GM18502 (cell line): Measurements from ENCODE around the gene DOCK7.
"Not testable (repeated sequence)": the region's sequence is repeated elsewhere in the genome, so short reads cannot be mapped to it uniquely, and the experiment has no call there.

Experiments
- ATAC-seq: cut with Tn5 transposase; IDR thresholded peaks from one replicate; pipeline ENCODE4 v1.9.1; 2021; ENCODE audit warnings: mild to moderate bottlenecking; ENCODE audit not compliant: unreplicated experiment, poor library complexity

Gene DOCK7

DNA sequence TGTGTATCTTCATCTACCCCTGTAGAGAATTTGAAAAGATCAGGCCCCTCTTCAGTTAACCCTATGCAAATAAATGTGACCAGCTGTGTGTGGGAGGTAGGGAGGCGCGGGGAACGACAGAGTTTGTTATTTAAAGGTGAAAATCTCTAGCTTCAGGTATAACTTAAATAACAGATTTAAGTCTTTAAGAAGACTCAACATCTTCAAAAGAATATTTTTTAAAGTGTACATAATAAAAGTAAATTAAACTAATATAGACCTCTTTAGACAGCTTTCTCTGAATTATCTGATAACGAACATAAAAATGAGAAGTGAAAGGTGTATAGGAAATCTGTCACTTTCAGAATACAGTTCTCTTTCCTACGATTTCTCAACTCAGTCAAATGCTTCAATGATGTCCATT lies 74.9 kb downstream of the DOCK7 start:
- peak; percentile 98 for ATAC-seq

DNA sequence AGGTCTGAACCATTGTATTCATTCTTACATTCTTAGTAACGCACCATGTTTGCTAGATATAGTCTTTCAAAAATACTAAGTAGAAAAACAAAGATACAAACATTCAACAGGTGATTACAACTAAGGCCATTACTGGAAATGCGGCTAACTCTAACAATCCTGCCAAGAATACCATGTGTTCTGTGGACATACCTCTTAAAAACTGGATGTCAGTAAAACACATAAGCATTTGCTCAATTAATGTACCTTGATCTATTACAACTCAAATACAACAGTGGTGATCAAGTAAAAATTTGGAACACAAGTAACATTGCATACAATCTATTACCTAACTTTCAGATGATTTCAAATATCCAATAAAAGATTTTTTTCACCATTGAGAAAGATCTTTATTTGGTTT lies 75.4 kb downstream of the DOCK7 start:
- ATAC-seq, result no peak

DNA sequence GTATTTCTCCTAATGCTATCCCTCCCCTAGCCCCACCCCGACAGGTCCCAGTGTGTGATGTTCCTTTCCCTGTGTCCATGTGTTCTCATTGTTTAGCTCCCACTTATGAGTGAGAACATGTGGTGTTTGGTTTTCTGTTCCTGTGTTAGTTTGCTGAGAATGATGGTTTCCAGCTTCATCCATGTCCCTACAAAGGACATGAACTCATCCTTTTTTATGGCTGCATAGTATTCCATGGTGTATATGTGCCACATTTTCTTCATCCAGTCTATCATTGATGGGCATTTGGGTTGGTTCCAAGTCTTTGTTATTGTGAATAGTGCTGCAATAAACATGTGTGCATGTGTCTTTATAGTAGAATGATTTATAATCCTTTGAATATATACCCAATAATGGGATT lies 77.6 kb downstream of the DOCK7 start:
- not testable (repeated sequence) for ATAC-seq

DNA sequence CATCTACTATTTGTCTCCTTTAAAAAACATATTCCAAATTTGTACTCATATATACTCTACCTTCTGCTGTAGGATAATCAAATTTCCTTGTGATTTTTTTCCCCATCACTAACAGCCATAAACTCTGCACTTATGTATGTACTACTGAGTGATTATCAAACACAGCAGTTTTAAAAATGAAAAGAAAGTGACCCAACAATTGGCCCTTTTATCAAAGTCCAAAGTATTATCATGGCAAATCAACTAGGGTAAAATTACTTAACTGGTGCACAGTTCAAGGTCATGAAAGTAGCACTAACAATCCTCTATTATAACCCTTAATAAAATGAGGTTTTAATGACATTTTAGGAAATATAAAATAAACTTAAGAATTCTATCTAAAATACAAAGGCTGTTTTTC lies 79.3 kb downstream of the DOCK7 start:
- ATAC-seq, result no peak

- no peak for ATAC-seq
Measured at GRCh38 chr1:62601457-62601856, 86.7 kb downstream of the DOCK7 start.

DNA sequence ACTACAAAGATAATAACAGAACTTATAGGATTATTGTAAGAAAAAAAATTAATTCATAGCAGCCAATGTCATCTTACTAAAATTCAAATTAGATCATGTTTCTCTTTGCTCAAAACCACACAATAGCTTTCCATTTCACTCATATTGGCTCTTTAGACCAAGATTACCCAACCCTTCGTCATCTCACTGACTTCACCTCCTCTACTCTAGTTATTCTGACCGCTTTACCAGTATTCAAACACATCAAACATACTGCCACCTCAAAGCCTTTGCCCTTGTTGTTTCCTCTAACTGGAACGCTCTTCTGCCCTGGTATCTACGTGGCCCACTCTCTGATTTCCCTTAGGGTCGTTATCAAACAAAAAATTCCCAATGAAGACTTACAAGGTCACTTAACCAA lies 89.1 kb downstream of the DOCK7 start:
- ATAC-seq, result no peak

GRCh38 chr1:62597281-62597680 lies 90.9 kb downstream of the DOCK7 start, which contains the start of gene ANGPTL3:
Gene ANGPTL3 (plus strand): TSS chr1:62597520. CDS start chr1:62597567, 47 bp downstream.
- no peak for ATAC-seq

DNA sequence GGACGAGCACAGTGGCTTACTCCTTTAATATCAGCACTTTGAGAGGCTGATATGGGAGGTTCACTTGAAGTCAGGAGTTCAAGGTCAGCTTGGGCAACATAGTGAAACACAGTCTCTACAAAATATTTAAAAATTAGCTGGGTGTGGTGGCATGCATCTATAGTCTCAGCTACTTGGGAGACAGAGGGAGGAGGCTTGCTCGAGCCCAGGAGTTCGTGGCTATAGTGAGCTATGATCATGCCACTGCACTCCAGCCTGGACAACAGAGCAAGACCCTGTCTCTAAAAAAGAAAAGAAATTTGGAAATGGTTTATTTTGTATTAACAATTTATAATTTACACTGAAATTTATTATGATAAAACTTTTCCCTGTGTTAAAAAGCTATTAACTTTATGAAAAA lies 92.5 kb downstream of the DOCK7 start:
- ATAC-seq, result no peak

- no peak for ATAC-seq
Measured at GRCh38 chr1:62593825-62594394, 94.3 kb downstream of the DOCK7 start.

DNA sequence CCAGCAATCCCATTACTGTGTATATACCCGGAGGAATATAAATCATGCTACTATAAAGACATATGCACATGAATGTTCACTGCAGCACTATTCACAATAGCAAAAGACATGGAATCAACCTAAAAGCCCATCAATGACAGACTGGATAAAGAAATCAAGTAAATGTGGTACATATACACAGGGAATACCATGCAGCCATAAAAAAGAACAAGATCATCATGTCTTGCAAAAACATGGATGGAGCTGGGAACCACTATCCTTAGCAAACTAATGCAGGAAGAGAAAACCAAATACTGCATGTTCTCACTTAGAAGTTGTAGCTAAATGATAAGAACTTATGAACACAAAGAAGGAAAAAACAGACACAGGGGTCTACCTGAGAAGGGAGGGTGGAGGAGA lies 97.2 kb downstream of the DOCK7 start:
- ATAC-seq, result no peak

DNA sequence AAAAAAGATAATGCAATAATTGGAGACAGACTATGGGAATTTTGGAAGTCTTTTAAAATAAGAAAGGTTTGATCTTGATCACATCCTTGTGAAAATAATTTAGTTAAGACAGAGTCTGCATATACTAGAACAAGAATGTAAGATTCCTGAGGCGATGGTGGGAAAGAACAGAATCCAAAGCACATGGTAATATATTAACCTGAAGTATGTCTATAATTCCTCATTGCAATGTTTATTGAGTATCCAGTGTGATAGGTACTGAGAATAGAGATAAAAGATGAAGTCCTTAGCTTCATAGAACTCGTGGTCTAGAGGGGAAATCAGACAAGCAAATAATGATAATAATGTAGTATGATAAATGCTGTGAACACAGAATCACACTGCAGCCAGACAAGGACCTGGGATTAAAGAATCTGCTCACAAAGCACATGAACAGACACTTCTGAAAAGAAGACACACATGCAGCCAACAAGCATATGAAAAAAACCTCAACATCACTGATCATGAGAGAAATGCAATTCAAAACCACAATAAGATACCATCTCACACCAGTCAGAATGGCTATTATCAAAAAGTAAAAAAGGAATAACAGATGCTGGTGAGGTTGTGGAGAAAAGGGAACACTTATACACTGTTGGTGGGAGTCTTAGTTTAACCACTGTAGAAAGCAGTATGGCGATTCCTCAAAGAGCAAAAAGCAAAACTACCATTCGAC lies 97.8 kb downstream of the DOCK7 start:
- no peak for ATAC-seq

GRCh38 chr1:62589321-62589720 lies 98.9 kb downstream of the DOCK7 start:
- ATAC-seq, result no peak

DNA sequence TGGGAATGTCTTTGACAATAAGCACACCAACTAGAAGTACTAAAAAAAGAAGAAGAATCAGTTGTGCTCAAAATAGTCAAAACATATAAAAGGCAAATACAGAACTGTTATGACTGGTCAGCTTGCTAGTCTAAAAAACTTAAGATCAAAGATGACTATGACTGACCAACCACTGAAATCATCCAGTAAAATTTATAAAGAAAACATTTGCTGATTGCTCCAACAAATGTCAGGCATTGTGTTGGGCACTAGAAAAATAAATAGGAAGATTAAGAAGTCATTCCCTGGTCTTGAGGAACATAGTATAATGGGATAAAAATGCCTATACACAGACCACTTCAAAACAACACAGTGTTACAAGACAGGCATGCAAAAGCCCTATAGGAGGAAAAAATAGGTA lies 100.2 kb downstream of the DOCK7 start:
- no peak for ATAC-seq

DNA sequence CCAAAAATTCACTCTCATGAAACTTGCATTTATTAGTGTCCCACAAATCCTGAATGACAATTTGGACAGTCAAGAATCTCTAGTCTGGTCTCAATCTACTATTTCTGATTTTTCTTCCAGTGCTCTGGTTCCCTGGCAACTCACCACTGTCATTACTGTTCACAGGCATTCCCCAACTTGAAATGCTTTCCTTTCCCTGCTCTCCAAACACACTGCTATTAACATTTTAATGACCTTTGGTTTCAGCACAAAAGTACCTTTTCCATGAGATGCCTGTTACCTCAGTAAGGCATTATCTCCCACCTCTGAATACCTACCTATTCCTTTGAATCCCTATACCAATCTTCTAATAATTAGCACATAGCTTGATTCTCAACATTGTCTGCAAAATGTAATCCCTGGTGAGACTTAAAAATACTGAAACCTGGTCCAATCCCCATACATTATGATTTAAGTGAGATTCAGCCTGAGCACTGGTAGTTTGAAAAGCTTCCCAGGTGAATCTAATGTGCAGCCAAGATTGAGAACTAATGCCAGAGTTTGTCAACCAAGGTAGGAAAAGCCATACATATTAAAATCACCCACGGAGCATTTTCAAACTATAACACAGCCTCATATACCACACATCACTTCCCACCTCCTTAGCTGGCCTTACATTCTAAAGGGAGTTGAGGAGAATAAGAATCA lies 102.6 kb downstream of the DOCK7 start:
- no peak for ATAC-seq

DNA sequence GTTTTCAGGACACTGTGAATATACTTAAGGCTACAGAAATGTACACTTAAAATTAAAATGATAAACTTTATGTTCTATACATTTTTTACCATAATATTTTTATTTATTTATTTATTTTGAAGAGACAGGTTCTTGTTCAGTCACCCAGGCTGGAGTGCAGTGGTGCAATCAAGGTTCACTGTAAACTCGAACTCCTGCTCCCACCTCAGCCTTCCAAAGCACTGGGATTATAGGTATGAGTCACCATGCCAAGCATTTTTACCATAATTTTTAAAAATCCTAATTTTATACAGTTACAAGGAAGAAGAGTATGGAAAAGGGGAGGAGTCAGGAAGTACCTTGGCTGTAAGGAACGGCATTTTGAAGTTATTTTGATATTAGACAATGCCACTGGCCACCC lies 114.5 kb downstream of the DOCK7 start:
- no peak for ATAC-seq

GRCh38 chr1:62572476-62572875 lies 115.7 kb downstream of the DOCK7 start:
- no peak for ATAC-seq

GRCh38 chr1:62571517-62571916 lies 116.7 kb downstream of the DOCK7 start:
- ATAC-seq, result not testable (repeated sequence)

- not testable (repeated sequence) for ATAC-seq
Measured at GRCh38 chr1:62567926-62568325, 120.3 kb downstream of the DOCK7 start.

DNA sequence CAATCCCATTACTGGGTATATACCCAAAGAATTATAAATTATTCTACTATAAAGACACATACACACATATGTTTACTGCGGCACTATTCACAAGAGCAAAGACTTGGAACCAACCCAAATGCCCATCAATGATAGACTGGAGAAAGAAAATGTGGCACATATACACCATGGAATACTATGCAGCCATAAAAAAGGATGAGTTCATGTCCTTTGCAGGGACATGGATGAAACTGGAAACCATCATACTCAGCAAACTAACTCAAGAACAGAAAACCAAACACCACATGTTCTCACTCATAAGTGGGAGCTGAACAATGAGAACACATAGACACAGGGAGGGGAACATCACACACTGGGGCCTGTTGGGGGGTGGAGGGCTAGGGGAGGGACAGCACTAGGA lies 121.0 kb downstream of the DOCK7 start:
- not testable (repeated sequence) for ATAC-seq

- no peak for ATAC-seq
Measured at GRCh38 chr1:62561306-62561705, 126.9 kb downstream of the DOCK7 start.

GRCh38 chr1:62544570-62544969 lies 143.6 kb downstream of the DOCK7 start:
- ATAC-seq, result no peak

DNA sequence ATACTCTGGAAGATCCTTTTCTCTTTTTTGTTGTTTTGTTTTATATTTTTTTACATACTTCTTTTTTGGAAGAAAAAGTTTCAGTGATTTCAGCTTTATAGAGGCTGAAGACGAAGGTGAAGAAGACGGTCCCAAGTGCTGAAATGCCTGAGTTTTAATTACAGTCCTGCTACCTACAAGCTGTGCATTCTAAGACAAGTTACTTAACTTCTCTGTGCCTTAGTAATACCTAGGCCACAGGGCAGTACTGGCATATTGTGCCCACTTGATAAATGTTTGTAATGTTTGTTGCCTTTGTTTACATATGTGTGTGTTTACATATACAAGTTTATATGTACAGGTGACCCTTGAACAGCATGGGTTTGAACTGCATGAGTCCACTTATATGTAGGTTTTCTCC lies 147.1 kb downstream of the DOCK7 start:
- ATAC-seq, result no peak
